Endothelial cell of hepatic sinusoid (primary cell): ENCODE results near the gene CCR5AS.
"Not testable (repeated sequence)": the region's sequence is repeated elsewhere in the genome, so short reads cannot be mapped to it uniquely, and the experiment has no call there.

Experiments
- in situ Hi-C: cut with HindIII; loops from 2 replicates; pipeline ENCODE4 v1.10.0; 2017; ENCODE audit warnings: low sequenced_read_pairs

CCR5AS gene

DNA sequence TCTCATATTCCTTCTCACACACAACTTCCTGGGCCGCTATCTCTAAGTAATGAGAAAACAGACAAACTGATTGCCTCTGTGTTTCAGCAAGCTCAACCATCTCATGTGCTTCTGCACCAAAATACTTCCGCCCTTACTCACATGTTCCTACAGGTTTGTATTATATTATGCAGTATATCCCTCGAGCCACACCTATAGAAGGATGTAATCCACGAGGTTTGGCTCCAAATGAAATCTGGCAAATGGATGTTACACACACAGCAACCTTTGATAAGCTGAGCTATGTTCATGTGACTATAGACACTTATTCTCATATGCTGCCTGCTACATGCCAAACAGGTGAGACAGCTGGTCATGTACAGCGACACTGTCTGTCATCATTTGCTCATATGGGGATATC, 22.8 kb upstream of the CCR5AS start:
- in situ Hi-C loops: no loop called here

- in situ Hi-C loops: no loop called here
Observed at GRCh38 chr3:46429250-46429649, 22.4 kb upstream of the CCR5AS start.

- in situ Hi-C loops: no loop called here
Observed at GRCh38 chr3:46427916-46428833, 21.3 kb upstream of the CCR5AS start.

DNA sequence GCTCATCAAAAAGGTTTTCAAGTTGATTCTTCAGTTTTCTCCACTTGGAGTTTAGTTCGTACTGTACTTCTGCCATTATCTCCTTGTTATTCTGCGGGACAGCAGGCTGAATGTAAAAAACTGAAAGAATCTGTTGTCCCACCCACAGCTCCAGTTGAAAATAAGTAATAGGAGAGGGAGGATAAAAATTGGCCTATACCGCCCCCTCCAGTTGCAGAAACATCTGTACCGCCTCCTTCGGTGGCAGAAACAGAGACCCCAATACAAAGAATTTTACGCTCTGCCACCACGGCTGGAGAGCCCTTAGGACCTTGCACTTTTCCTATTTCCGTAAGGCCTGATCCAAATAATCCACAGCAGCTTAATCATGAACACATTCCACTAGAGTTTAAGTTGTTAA, 20.5 kb upstream of the CCR5AS start:
- in situ Hi-C loops: not testable (repeated sequence)

- in situ Hi-C loops: not testable (repeated sequence)
Observed at GRCh38 chr3:46426476-46426875, 19.6 kb upstream of the CCR5AS start.

GRCh38 chr3:46423588-46423987, 16.7 kb upstream of the CCR5AS start:
- in situ Hi-C loops: no loop called here

GRCh38 chr3:46422617-46423016, 15.8 kb upstream of the CCR5AS start:
- in situ Hi-C loops: no loop called here

- in situ Hi-C loops: no loop called here
Observed at GRCh38 chr3:46420931-46421330, 14.1 kb upstream of the CCR5AS start.

DNA sequence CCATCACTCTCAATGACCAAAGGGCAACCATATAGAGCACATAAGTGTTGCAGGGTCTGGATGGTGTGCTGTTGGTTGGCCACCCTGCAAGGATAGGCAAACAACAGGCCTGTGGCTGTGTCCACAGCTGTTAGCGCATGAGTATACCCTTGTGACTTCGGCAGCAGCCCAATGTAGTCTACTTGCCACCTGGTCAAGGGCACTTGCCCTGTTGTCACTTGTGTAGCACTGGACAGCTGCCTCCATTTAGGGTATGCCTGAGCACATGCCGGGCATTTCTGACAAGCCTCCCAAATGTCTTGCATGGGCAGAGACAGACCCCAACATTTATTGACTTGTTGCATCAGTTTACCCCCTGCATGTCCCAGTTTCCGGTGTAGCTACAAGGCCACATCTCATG, 12.9 kb upstream of the CCR5AS start:
- in situ Hi-C loops: no loop called here

DNA sequence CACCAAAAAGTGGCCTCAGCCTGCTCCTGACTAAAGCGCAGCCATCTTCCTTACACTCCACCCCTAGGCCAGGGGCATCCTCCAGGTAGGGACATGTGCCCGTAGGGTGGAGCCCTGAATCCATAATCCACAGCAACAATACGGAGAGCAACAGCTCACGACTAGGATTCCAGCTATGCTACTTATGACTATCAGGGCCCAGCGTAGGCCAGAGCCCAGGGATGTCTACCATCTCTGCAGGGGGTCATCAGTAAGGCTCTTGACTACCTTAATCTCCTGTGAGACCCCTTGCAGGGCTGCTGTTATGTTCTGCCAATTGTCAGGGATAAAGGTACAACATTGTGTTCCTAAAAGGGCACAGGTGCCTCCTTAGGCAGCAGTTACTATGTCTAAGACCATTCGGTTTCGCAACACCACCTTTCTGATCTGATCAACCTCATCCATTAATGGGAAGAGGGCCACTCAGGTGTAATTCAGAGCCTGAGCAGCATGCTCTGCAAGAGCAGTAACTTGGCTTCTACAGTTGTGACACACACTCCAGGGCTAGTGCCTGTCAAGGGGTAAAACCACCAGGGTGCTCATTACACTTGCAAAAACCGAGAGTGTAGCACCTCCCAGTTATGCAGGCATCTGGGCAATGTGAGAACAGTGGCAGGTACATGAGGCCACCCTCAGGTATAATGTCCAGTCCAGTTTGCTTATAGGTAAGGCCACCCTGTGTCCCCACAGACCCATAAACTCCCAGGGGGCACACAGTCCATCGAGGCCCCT, 11.2 kb upstream of the CCR5AS start:
- in situ Hi-C loops: no loop called here

DNA sequence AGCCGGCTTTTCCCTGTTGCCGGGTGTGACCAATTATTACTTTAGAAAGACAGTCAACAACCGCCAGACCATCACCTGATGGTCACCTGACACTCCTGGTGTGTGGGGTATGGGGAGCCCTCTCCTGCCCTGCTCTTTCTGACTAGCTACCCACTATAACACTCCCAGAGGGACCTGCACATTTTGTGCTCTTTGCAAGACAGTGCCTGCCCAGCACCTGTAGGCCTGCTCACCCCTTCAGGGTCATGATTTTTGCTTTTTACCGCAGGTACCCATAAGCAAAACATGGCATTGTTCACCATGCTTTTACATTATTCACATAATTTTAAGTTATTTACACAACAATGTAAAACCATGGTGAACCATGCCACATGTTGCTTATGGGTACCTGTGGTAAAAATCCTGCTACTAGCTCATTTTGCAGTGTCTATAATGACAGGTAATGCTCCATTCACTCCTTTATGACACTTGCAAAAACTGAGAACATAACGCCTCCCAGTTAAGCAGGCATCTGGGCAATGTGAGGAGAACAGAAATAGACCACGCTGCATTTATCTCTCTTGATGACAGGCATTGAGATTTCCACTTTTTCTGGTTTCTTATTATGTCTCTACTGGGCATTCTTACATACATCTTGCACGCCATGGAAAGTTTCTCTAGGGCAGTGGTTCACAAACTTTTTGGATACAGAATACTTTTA, 10.1 kb upstream of the CCR5AS start:
- in situ Hi-C loops: no loop called here

DNA sequence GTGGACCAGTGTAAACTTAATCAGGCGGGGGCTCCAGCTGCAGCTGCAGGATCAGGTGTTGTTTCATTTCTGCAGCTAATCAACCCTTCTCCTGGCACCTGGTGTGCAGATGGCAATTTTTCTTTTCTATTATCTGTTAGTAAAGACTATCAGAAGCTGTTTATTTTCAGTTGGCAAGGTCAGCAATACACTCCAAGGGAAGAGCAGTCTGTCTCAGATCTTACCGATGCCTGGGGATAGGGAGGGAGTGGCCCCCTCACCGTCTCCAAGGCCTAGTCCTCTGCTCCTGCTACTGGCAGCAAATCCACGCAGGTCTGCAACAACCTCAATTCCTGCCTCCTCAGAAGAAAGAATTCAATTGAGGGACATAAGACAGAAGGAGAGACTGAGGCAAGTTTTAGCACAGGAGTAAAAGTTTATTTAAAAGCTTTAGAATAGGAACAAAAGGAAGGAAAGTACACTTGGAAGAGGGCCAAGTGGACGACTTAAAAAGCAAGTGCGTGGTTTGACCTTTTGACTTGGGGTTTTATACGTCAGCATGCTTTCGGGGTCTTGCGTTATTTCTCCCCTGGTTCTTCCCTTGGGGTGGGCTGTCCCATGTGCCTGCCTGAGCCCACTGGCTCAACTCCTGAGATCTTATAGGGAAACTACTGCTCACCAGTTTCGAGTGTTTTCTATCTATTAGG, 9.4 kb upstream of the CCR5AS start:
- in situ Hi-C loops: no loop called here

DNA sequence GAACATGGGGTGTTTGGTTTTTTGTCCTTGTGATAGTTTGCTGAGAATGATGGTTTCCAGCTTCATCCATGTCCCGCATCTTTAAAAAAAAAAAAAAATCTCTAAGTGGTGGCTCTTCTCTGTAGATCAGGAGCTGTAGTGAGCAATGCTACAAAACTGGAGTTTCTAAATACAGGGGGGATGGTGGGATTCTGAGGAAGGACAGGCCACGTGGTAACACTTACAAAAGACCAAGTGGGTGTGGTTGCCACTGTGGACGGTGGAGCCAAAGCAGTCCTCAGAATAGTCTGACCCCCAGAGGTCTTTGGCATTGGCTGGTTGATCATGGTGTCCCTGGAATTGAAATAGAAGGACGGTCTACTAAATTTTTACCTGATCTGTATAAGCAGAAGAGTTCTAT, 7.9 kb upstream of the CCR5AS start:
- in situ Hi-C loops: no loop called here

DNA sequence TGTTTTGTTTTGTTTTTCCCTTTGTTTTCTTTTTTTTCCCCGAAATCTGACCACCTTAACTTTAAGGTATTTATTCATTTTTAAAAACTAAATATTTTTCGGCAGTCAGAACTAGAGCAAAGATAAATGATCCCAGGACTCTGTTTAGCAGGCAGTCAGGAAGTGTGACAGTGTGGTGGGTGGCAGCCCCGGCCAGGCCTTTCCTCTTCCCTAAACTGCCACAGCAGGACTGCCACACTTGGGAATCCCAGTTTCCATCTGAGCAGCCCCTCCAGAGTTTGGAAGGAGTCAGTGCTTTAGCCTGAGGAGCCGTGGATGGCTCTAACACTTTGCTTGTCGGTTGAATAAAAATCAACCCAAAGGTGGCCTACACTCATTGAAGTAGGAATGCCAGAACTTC, 7.1 kb upstream of the CCR5AS start:
- in situ Hi-C loops: no loop called here

DNA sequence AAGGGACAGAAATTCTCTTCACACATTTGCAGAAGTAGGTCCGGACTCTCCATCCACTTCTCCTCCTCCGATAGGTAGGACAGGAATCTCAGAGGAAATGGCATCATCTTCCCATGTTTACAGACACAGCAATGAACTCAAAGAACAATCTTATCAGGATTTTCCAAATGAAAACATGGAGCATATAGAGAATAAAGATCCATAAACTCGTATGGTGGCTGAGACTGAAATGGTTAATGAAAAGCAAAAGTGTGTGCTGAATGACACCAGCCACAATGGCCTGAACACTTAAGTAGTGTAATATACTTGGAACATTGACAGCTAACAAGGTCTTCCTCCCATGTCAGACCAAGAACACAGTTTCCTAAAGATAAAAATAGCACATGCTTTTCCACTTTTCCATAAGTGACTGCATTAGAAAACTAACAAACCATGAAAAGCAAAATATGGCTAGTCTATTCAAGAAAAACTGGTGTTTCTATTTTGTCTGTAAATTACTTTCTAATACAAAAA, 6.0 kb upstream of the CCR5AS start:
- in situ Hi-C loops: no loop called here

DNA sequence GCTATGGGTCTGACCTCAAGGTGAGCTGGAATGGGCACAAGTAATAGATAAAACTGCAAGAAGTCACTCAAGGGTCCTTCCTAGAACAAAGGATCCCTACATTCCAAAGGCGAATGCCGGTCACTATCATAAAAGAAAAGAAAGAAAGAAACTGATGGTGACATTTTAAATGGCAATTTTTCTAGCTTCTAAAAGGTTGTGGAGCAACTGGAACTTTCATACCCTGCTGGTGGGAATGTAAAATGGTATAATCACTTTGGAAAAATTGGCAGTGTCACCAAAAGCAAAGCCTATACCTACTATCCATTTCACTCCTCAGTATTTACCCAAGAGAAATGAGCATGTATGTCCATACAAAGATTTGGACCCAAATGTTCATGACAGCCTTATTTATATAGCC, 4.4 kb upstream of the CCR5AS start:
- in situ Hi-C loops: no loop called here

DNA sequence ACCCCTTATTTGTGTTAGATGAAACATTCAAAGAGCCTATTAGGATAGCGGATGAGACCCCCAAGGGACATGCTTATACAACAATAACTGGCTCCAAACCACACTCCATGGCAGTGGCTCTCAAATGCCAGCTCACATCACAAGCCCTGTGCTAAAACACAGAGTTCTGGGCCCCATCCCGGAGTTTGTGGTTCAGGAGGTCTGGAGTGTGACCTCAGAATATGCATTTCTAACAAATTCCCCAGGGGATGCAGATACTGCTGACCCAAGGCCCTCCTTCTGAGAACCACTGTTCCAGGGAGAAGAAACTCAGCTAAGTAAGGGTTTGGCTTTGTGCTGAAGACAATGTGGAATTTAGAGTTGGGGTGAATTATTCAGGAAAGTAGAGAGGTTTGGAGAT, 3.8 kb upstream of the CCR5AS start:
- in situ Hi-C loops: no loop called here

DNA sequence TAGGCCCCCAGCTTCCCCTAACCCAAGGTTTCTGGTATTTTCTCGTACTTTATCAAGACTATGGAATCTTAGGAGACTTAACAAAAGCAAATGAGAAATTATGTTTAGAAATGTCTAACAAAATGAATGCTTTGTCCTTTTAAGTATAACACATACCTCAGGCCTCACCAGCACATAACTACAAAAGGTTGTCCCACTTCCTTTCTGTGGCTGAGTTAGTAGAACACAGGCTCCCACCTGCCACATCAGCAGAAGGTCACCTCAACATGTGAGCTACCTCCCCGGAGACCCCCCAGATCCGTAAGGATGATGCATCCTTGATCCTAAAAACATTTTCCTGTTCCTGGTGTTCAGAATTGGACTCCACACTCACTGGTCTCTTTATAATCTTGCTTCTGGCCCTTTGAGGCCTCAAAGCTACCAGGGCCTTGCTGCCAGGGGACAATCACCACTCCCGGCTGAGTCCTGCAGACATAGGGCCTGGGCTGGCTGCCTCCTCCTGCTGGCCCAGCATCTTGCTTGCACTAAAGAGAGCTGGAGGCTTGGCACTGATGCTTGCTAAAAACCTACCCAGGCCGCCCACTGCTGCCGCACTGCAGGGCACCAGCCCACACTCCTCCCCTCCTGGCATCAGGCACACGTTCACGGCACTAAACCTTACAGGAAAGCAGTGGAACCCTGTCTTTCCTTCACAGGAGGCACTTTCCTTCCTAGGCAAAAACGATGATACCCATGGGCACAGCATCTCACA, 3.0 kb upstream of the CCR5AS start:
- in situ Hi-C loops: loop anchor here (10.0 kb wide), 1 partner anchor 685 kb away; no protein-coding TSS in a partner anchor

GRCh38 chr3:46408853-46409252, 2.0 kb upstream of the CCR5AS start:
- in situ Hi-C loops: loop anchor here (10.0 kb wide), 1 partner anchor 684 kb away; no protein-coding TSS in a partner anchor

- in situ Hi-C loops: loop anchor here (10.0 kb wide), 1 partner anchor 683 kb away; no protein-coding TSS in a partner anchor
Observed at GRCh38 chr3:46407970-46408369, 1.1 kb upstream of the CCR5AS start.
